ENCODE data around the gene MOB2. TPM values are rescaled to one million over a fixed set of nuclear protein-coding genes. Genes with fewer than 3 reads are reported as not detected.
A peak's percentile ranks its signal among the peaks of the same experiment; 100 is the strongest.

Gene MOB2, protein sequence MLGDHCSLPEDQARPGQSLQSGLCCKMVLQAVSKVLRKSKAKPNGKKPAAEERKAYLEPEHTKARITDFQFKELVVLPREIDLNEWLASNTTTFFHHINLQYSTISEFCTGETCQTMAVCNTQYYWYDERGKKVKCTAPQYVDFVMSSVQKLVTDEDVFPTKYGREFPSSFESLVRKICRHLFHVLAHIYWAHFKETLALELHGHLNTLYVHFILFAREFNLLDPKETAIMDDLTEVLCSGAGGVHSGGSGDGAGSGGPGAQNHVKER
- 10 to 100 TPM; 45.1 to 45.4 TPM for total RNA-seq

DNA sequence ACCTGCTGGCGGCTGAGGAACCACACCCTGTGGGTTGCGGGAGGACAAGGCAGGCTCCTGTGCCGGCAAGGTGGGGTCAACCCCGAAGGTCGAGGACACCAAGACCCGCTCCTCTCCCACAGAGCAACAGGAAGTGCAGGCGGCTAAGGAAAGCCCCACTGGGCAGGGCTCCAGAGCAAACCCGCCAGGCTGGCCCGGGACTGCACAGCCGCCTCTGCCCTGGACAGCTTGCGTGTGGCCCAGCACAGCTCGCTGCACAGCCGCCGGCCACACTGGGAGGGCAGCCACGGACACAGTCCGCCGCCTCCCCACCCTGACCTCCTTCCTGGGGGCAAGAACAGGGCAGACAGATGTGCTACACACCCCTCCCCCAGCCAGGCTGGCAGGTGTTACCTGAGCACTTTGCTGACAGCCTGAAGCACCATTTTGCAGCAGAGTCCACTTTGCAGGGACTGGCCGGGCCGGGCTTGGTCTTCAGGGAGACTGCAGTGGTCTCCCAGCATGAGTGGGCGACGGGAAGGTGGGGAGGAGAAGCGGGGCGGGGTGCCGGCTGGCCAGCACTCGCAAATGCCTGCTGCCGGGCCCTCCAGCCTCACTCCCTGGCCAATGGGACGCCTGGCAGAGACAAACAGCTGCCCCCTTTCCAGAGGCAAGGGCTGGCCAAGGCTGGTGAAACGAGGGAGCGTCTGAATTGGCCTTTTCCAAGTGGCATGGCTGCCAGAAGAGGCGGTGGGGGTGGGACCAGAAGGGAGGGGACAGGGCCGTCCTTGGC is at the start of gene MOB2:
TSS of gene MOB2 (minus strand) at position 726 of the 772 bp plus-strand sequence. CDS start at position 503, 223 bp downstream.
- Mint-ChIP-seq H3K4me3 (no peak within 1 kb of the TSS), H3K4me1 (peaks cover 3% of the 10 kb centered on the region), H3K27me3 (no peaks in the 10 kb centered on the region), H3K9me3 (no peaks in the 10 kb centered on the region), H3K36me3 (ENCODE audit: low read depth) (no peaks in the 10 kb centered on the region), H3K27ac (no peak within 1 kb of the TSS)
- ChIA-PET POLR2A (no interaction called here), CTCF (no interaction called here)
- DNase-seq, result no peak

DNA sequence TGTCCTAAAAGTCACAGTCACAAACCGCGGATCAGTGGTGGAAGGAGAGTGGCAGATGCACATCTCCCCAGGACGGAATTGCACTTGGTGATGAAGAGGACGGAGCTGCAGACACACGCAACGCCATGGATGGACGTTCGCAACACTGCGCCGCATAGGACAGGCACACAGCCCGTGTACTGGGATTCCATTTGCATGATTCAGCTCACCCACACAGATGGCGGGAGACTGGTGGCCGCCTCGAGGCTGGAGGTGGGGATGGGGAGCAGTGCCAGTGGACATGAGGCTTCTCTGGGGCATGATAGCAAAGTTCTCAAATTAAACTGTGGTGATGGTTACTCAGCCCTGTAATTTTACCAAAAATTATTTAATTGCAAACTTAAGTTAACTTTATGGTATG is 48.1 kb upstream of the MOB2 start:
- H3K4me3 Mint-ChIP-seq, result no peak overlapping the region
- no peak for DNase-seq
- peaks cover 2% of the 10 kb centered on the region for H3K36me3 Mint-ChIP-seq (ENCODE audit: low read depth)
- H3K4me1 Mint-ChIP-seq, result peaks cover 14% of the 10 kb centered on the region
- peaks cover 3% of the 10 kb centered on the region for H3K27me3 Mint-ChIP-seq
- H3K9me3 Mint-ChIP-seq, result no peaks in the 10 kb centered on the region
- ChIA-PET CTCF (interaction anchor here (1.5 kb wide), 1 partner anchor 19 kb away, joined by 5 read pairs; no protein-coding TSS in a partner anchor), POLR2A (no interaction called here)
- no peak overlapping the region for H3K27ac Mint-ChIP-seq

DNA sequence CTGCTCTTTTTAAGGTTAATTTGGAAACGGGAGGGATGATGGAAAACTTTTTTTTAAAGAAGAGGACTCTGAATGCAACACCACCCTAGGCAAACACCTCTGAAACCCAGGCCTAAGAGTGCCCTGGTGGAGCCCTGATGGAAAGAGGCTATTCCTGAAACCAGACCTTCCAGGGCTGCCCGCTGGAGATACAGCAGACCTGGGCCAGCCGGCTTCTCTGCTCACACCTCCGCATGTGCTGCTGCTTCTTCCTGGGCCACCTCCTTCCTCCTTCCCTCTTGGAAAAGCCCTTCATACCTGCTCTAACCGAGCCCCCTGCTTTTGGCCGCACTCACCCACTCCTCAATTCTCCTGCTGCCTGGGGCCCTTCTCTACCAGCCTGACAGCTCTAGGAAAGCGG is 47.6 kb upstream of the MOB2 start:
- H3K27ac Mint-ChIP-seq, result no peak overlapping the region
- peaks cover 2% of the 10 kb centered on the region for H3K36me3 Mint-ChIP-seq (ENCODE audit: low read depth)
- CTCF ChIA-PET, result no interaction called here
- H3K9me3 Mint-ChIP-seq, result no peaks in the 10 kb centered on the region
- no peak overlapping the region for H3K4me3 Mint-ChIP-seq
- peaks cover 3% of the 10 kb centered on the region for H3K27me3 Mint-ChIP-seq
- H3K4me1 Mint-ChIP-seq, result peaks cover 14% of the 10 kb centered on the region
- POLR2A ChIA-PET, result no interaction called here
- DNase-seq, result no peak

DNA sequence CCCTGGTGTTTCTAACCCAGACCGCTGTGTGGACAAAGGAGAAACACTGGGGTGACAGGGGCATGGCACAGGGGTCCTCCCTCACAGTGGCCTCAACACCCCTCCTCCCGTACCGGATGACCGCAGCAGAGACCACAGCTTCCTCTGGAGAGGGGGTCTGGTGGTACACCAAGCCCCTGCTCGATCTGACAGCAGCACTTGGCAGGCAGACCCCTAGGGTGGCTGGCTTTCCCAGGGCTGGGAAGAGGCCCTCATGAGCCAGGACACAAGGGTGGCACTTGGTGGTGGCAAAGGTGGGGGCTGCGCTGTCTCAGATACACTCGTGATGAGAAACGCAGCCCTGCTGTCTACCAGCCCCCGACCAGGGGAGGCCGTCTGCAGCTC is 46.8 kb upstream of the MOB2 start:
- H3K9me3 Mint-ChIP-seq, result no peaks in the 10 kb centered on the region
- no peak overlapping the region for H3K27ac Mint-ChIP-seq
- peaks cover 2% of the 10 kb centered on the region for H3K36me3 Mint-ChIP-seq (ENCODE audit: low read depth)
- H3K27me3 Mint-ChIP-seq, result peaks cover 3% of the 10 kb centered on the region
- H3K4me3 Mint-ChIP-seq, result no peak overlapping the region
- DNase-seq, result no peak
- ChIA-PET CTCF (no interaction called here), POLR2A (no interaction called here)
- H3K4me1 Mint-ChIP-seq, result peaks cover 14% of the 10 kb centered on the region

DNA sequence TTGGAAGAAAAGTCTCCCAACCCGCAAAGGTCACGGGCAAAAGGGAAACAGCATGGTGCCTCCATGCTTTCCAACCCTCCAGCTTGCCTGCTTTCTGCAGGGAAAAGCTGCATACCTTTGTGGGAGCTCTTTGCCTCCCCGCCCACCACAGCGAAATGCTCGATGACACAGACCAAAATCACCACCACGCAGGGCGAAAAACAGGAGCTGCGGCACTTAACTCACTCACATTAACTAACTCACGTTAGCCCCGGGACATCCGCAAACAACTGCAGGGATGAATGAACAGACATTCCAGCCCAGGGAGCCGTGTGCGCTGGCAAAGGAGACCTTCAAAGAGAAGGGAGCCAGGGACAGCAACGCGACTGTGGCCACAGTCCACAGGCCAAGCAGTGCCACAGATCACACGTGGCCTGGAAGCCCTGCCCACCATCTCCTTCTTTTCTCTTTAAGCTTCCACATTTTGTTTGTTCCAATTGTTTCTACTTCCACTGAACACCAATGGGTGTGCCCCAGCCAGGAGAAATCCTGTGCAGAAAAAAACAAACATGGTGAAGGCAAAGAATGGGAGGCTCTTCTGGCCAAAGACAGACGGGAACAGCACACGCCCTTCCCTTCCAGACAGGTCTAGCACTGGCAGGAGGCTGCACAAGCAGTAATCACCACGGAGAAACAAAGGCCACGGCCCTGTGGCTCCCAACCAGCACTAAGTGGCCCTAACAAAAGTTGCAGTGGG is 46.2 kb upstream of the MOB2 start:
- no peaks in the 10 kb centered on the region for H3K9me3 Mint-ChIP-seq
- ChIA-PET CTCF (no interaction called here), POLR2A (no interaction called here)
- H3K27ac Mint-ChIP-seq, result no peak overlapping the region
- peaks cover 2% of the 10 kb centered on the region for H3K36me3 Mint-ChIP-seq (ENCODE audit: low read depth)
- no peak overlapping the region for H3K4me3 Mint-ChIP-seq
- H3K4me1 Mint-ChIP-seq, result peaks cover 14% of the 10 kb centered on the region
- peaks cover under 1% of the 10 kb centered on the region for H3K27me3 Mint-ChIP-seq
- DNase-seq, result no peak

DNA sequence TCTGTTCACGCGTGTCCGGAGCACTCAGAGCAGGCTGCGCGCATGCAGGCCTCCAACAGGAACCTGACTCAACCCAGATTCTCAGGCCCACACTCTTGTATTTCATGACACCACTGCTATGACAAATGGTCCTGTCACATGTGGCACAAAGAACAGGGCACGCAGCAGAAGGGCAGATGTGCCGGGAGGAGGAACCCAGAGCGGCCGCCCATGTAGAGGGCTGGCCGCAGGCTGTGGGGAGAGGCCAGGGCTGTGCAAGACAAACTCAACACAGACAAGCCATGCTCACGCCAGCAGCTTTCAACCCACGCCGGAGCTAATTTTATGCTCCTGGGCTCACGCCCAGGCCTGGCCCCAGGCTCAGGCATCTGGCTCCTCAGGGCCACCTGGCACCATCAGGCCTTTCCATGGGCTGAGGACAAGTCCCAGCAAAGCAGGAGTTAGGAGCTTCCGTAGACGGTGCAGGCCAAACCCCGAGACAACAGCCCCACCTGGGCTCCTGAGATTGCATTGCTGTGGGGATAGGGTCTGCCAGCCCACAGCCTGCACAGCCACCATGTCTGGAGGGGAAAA is 45.5 kb upstream of the MOB2 start:
- peaks cover 14% of the 10 kb centered on the region for H3K4me1 Mint-ChIP-seq
- H3K27me3 Mint-ChIP-seq, result no peaks in the 10 kb centered on the region
- H3K36me3 Mint-ChIP-seq (ENCODE audit: low read depth), result peaks cover 2% of the 10 kb centered on the region
- no peak overlapping the region for H3K27ac Mint-ChIP-seq
- ChIA-PET CTCF (interaction anchor here (1.0 kb wide), 1 partner anchor 15 kb away, joined by 3 read pairs; no protein-coding TSS in a partner anchor), POLR2A (no interaction called here)
- no peak for DNase-seq
- H3K4me3 Mint-ChIP-seq, result no peak overlapping the region
- H3K9me3 Mint-ChIP-seq, result no peaks in the 10 kb centered on the region

DNA sequence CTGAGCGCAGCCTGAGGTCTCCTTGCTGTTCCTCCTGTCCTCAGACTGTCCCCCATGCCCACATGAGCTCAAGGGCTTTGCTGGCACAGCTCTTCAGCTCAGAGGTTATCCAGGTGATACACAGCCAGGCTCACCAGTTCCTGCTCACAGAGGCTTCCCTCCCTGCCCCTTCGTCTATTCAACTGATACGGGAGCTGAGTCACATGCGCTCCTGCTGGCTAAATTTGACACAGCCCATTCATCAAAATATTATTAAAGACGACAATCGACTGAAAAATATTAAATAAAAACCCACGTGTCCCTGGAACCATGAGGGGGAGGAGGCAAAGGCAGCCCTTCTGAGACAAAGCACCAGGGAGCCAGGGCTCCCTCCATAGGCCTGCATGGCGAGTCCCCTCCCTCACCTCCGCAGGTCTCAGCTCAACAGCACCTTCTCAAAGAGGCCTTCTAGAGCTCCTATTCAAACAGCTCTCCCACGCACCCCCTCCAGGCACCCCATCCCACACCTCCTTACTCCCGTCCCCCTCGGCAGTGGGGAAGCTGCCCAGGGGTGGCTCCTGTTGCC is 45.0 kb upstream of the MOB2 start:
- peaks cover 11% of the 10 kb centered on the region for H3K4me1 Mint-ChIP-seq
- DNase-seq, result no peak
- H3K9me3 Mint-ChIP-seq, result no peaks in the 10 kb centered on the region
- H3K27ac Mint-ChIP-seq, result peak overlapping the region; percentile 61
- no peaks in the 10 kb centered on the region for H3K27me3 Mint-ChIP-seq
- peaks cover 2% of the 10 kb centered on the region for H3K36me3 Mint-ChIP-seq (ENCODE audit: low read depth)
- CTCF ChIA-PET, result interaction anchor here (1.0 kb wide), 1 partner anchor 14 kb away, joined by 3 read pairs; no protein-coding TSS in a partner anchor
- H3K4me3 Mint-ChIP-seq, result no peak overlapping the region
- POLR2A ChIA-PET, result no interaction called here

DNA sequence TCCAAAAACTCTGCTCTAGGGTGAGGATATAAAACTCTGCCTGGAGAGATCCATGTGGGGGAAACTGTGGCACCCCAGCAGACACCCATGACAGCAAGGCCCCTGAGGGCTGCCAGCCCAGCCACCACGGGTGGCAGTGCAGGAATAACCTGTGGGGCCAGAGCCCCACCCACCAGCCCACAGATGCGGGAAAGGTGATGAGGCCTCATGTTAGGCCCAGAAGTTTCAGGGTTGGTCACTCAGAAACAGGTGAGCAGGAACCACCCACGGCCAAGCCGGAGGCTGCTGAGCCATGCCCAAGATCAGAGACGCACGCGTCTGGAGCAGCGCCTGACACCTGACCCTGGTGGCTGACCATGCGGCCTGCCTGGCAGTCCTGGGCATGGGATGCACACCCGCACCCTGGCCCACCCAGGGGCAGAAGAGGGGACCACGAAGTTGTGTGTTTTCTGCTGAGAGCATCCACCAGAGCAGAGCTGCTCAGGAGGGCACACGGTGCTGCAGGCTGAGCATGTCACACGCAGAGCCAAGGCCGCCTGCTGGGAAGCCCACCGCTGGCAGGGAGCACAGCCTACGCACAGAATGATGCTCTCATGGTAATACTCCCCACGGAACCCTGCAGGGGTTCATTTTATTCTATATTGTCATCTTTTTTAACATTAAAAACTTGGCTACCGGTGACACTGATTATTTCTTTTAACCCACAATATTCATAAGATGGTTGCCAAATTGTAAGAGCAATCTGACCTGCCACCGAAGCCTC is 44.3 kb upstream of the MOB2 start:
- POLR2A ChIA-PET, result no interaction called here
- CTCF ChIA-PET, result interaction anchor here (1.0 kb wide), 1 partner anchor 14 kb away, joined by 3 read pairs; no protein-coding TSS in a partner anchor

DNA sequence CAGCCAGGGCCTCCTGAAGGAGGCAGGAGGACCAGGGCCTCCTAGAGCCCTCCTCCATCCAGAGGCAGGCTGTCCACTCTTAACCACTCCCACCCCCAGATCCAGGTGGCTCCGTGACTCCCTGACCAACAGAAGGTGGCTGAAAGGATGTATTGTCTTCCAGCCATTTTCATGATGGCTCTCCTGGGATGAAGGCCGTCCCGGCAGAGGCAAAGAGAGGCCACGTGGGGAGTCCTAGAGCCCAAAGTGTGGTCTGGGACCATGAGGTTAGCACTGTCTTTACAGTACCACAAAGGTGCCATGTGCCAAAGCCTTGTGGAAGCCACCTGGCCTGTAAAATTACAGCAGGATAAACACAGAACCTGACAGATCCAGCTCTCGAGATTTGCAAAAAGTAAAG is 43.2 kb upstream of the MOB2 start:
- Mint-ChIP-seq H3K4me3 (no peak overlapping the region), H3K9me3 (no peaks in the 10 kb centered on the region), H3K27me3 (no peaks in the 10 kb centered on the region), H3K27ac (no peak overlapping the region), H3K36me3 (ENCODE audit: low read depth) (no peaks in the 10 kb centered on the region), H3K4me1 (peaks cover 5% of the 10 kb centered on the region)
- POLR2A ChIA-PET, result no interaction called here
- no peak for DNase-seq
- CTCF ChIA-PET, result no interaction called here

More for the DNA sequence above, 44.3 kb upstream of the MOB2 start:
- H3K4me1 Mint-ChIP-seq, result peaks cover 7% of the 10 kb centered on the region
- H3K36me3 Mint-ChIP-seq (ENCODE audit: low read depth), result peaks cover 2% of the 10 kb centered on the region
- H3K4me3 Mint-ChIP-seq, result no peak overlapping the region
- no peak overlapping the region for H3K27ac Mint-ChIP-seq
- no peaks in the 10 kb centered on the region for H3K9me3 Mint-ChIP-seq
- no peaks in the 10 kb centered on the region for H3K27me3 Mint-ChIP-seq
- no peak for DNase-seq

DNA sequence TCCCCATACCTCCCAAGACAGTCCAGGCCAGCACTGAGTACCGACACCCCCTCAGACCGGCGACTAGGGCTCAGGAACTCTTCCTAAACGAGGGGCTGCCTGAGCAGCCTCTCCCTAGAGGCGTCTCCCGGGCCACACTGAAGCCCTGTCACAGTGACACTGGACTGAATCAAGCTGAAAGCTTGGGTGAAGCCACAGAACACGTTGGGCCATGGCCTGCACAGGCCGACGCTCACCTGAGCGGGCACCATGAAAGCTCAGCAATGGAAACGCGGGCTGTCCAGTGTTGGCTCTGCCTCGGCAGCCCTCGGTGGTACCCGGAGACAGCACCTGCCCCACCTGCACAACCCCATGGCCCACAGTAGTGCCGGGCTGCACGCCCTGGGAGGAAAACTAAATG is 42.7 kb upstream of the MOB2 start:
- Mint-ChIP-seq H3K36me3 (ENCODE audit: low read depth) (no peaks in the 10 kb centered on the region), H3K4me1 (peaks cover 5% of the 10 kb centered on the region), H3K9me3 (no peaks in the 10 kb centered on the region), H3K4me3 (no peak overlapping the region), H3K27me3 (no peaks in the 10 kb centered on the region), H3K27ac (no peak overlapping the region)
- ChIA-PET POLR2A (interaction anchor here (0.6 kb wide), 1 partner anchor 186 kb away, joined by 5 read pairs; no protein-coding TSS in a partner anchor), CTCF (no interaction called here)
- no peak for DNase-seq

DNA sequence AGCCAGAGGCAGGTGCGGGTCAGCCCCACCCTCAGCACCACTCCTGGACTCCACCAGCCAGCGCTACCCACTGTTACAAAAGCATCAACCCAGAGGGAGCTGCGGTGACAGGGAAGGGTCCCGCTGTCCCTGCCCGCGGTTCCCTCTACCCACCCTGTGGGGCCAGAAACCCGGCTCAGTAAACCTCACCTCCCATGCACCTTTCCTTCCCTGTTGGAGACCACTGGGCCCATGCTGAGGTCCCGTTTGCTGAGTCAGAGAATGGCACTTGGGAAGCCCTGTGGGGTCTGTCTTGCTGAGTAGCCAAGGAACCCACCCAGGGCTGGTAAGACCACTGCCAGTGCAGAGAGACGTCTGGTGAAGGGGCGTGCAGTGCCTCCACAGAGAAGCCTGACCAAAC is 42.1 kb upstream of the MOB2 start:
- POLR2A ChIA-PET, result interaction anchor here (0.6 kb wide), 1 partner anchor 185 kb away, joined by 5 read pairs; no protein-coding TSS in a partner anchor
- CTCF ChIA-PET, result no interaction called here
- peaks cover 5% of the 10 kb centered on the region for H3K4me1 Mint-ChIP-seq
- no peak overlapping the region for H3K4me3 Mint-ChIP-seq
- H3K27me3 Mint-ChIP-seq, result no peaks in the 10 kb centered on the region
- no peak overlapping the region for H3K27ac Mint-ChIP-seq
- H3K36me3 Mint-ChIP-seq (ENCODE audit: low read depth), result no peaks in the 10 kb centered on the region
- H3K9me3 Mint-ChIP-seq, result no peaks in the 10 kb centered on the region
- no peak for DNase-seq

DNA sequence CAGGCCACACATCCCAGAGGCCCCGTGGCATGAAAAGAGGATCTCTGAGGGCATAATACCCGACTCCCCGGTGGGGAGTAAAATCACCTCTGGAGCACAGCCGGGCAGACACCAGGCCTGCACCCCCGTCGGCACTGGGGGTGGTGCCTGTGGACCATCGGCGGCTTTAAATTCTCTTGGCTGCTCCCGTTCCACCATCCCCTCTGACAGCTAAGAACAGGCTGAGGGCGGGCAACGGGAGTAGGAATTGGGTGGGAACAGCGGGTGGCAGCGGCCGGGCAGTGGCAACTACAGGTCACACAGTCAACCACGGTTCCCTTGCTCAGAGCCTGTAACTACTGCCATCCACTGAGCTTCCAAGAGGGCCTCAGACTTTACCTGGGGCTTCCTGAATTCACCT is 40.2 kb upstream of the MOB2 start:
- DNase-seq, result no peak
- H3K27ac Mint-ChIP-seq, result no peak overlapping the region
- peaks cover under 1% of the 10 kb centered on the region for H3K4me1 Mint-ChIP-seq
- H3K27me3 Mint-ChIP-seq, result no peaks in the 10 kb centered on the region
- POLR2A ChIA-PET, result no interaction called here
- CTCF ChIA-PET, result interaction anchor here (0.6 kb wide), 1 partner anchor 11 kb away, joined by 4 read pairs; no protein-coding TSS in a partner anchor
- H3K9me3 Mint-ChIP-seq, result no peaks in the 10 kb centered on the region
- no peak overlapping the region for H3K4me3 Mint-ChIP-seq
- H3K36me3 Mint-ChIP-seq (ENCODE audit: low read depth), result no peaks in the 10 kb centered on the region

Measured in activated CD4-positive, alpha-beta T cell treated with anti-CD3 and anti-CD28 coated beads, Interleukin-2, amount 10 ng/mL, durations not matched to agents 7 days and 5 days (primary cell).